Suprapubic skin (tissue), 3 donors: ENCODE results near the gene RASL12.

ENCODE experiments used
- EP300 ChIP-seq: sonication (generic); formaldehyde crosslinking; IDR thresholded peaks from one replicate; pipeline ENCODE4 v1.6.1; 2017; ENCODE audit warnings: antibody characterized with exemption
- POLR2A ChIP-seq, 2 donors: fragments of 450-650 bp; IDR thresholded peaks; one replicate each; pipeline ENCODE4 v1.6.1; 2017; ENCODE audit warnings: antibody characterized with exemption in 2 of 2, mild to moderate bottlenecking in 2 of 2, moderate library complexity in 2 of 2
- TF ChIP-seq, protein P1 (sequence below), 2 donors: fragments of 200-600 bp in 1 of 2; fragments of 450-650 bp in 1 of 2; sonication (generic) in 1 of 2; IDR thresholded peaks; one replicate each; pipeline ENCODE4 v1.5.1; 2016 to 2019; ENCODE audit warnings: antibody characterized with exemption in 2 of 2, mild to moderate bottlenecking in 1 of 2, moderate library complexity in 1 of 2

GRCh38 chr15:65026756-65027155, 41.0 kb downstream of the RASL12 start:
- TF ChIP-seq, protein P1, sequence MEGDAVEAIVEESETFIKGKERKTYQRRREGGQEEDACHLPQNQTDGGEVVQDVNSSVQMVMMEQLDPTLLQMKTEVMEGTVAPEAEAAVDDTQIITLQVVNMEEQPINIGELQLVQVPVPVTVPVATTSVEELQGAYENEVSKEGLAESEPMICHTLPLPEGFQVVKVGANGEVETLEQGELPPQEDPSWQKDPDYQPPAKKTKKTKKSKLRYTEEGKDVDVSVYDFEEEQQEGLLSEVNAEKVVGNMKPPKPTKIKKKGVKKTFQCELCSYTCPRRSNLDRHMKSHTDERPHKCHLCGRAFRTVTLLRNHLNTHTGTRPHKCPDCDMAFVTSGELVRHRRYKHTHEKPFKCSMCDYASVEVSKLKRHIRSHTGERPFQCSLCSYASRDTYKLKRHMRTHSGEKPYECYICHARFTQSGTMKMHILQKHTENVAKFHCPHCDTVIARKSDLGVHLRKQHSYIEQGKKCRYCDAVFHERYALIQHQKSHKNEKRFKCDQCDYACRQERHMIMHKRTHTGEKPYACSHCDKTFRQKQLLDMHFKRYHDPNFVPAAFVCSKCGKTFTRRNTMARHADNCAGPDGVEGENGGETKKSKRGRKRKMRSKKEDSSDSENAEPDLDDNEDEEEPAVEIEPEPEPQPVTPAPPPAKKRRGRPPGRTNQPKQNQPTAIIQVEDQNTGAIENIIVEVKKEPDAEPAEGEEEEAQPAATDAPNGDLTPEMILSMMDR (IDR thresholded peaks at IDR 0.05), result no peak
- TF ChIP-seq POLR2A (IDR thresholded peaks at IDR 0.05) (no peak), EP300 (no peak)
